Measurements from ENCODE around the gene ALPI. TPM values are rescaled to one million over a fixed set of nuclear protein-coding genes. Genes with fewer than 3 reads are reported as not detected.

Gene ALPI
- total RNA-seq, 2 experiments from 2014 or later, result not detected

GRCh38 chr2:232488721-232489300 is 32.9 kb downstream of the ALPI start:
- Mint-ChIP-seq H3K4me3 (peak overlapping the region; percentile 78), H3K9me3 (no peaks in the 10 kb centered on the region), H3K4me1 (ENCODE audit: low read depth) (peaks cover 17% of the 10 kb centered on the region), H3K36me3 (ENCODE audit: low read depth) (no peaks in the 10 kb centered on the region), H3K27me3 (peaks cover 56% of the 10 kb centered on the region), H3K27ac (no peak overlapping the region)
- ChIA-PET CTCF (no interaction called here), POLR2A (no interaction called here)
- Histone ChIP-seq H3K9me3 (ENCODE audit: control insufficient read depth in 1 of 2, insufficient read depth in 1 of 2, low read length in 2 of 2) (peaks cover 0 to 16% of the 10 kb centered on the region in 2 experiments), H3K27me3 (ENCODE audit: control insufficient read depth in 1 of 2, insufficient read depth in 2 of 2, low read length in 2 of 2) (peaks cover 29 to 40% of the 10 kb centered on the region in 2 experiments), H3K27ac (ENCODE audit: low read depth in 1 of 2, low read length in 2 of 2) (no peak overlapping the region), H3K4me1 (ENCODE audit: insufficient read depth, low read length) (peaks cover 8% of the 10 kb centered on the region), H3K4me3 (ENCODE audit: low read length) (no peak overlapping the region), H3K36me3 (ENCODE audit: insufficient read depth, low read length) (no peaks in the 10 kb centered on the region)
- intact Hi-C loops (cut with DNase I, micrococcal nuclease), result no loop called here
- ATAC-seq (ENCODE audit: poor library complexity) (no peak), DNase-seq (peak in 1 of 14 experiments; percentile 1)
- TF ChIP-seq, protein P1, sequence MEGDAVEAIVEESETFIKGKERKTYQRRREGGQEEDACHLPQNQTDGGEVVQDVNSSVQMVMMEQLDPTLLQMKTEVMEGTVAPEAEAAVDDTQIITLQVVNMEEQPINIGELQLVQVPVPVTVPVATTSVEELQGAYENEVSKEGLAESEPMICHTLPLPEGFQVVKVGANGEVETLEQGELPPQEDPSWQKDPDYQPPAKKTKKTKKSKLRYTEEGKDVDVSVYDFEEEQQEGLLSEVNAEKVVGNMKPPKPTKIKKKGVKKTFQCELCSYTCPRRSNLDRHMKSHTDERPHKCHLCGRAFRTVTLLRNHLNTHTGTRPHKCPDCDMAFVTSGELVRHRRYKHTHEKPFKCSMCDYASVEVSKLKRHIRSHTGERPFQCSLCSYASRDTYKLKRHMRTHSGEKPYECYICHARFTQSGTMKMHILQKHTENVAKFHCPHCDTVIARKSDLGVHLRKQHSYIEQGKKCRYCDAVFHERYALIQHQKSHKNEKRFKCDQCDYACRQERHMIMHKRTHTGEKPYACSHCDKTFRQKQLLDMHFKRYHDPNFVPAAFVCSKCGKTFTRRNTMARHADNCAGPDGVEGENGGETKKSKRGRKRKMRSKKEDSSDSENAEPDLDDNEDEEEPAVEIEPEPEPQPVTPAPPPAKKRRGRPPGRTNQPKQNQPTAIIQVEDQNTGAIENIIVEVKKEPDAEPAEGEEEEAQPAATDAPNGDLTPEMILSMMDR (IDR thresholded peaks at IDR 0.05), result no peak

DNA sequence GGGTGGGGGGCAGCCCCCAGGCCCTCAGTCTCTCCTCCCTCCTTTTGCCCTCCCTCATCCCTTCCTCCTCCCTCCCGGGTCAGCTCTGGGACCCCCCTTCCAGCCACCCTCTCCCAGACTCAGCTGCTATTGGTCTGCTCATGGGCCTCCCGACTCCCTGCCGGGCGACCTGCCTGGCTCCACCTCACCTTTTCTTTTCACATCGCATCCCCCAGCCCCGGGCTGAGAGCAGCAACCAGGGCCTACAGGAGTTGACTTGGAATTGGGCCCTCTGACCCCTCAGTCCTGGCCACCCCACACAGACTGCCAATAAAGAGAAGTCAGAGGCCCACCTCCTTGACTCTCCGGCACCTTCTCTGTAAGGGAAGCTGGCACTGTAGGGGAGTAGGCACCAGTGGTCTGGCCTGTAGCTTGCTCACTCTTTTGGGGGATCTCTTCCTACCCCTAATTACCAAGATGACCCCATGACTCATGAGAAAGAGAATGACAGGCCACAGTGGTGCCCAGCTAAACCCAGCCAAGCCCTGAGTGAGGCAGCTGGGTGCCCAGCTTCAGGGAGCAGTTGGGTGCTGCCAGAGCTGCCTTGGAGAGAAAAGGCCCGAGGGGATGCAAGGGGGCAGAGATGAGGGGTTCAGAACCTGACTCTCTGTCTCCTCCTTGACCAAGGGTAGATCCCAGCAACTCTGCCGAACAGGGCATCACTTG is 33.7 kb downstream of the ALPI start:
- Histone ChIP-seq H3K27me3 (ENCODE audit: control insufficient read depth in 1 of 2, insufficient read depth in 2 of 2, low read length in 2 of 2) (peaks cover 23 to 33% of the 10 kb centered on the region in 2 experiments), H3K36me3 (ENCODE audit: insufficient read depth, low read length) (no peaks in the 10 kb centered on the region), H3K4me1 (ENCODE audit: insufficient read depth, low read length) (peaks cover 8% of the 10 kb centered on the region), H3K27ac (ENCODE audit: low read depth in 1 of 2, low read length in 2 of 2) (no peak overlapping the region), H3K4me3 (ENCODE audit: low read length) (no peak overlapping the region), H3K9me3 (ENCODE audit: control insufficient read depth in 1 of 2, insufficient read depth in 1 of 2, low read length in 2 of 2) (peaks cover 0 to 13% of the 10 kb centered on the region in 2 experiments)
- H3K27me3 Mint-ChIP-seq, result peaks cover 48% of the 10 kb centered on the region
- ChIA-PET POLR2A (no interaction called here), CTCF (no interaction called here)
- no peaks in the 10 kb centered on the region for H3K9me3 Mint-ChIP-seq
- intact Hi-C loops (cut with DNase I, micrococcal nuclease), result no loop called here
- DNase-seq (peak in 1 of 14 experiments; percentile 0), ATAC-seq (ENCODE audit: poor library complexity) (no peak)
- no peak overlapping the region for H3K27ac Mint-ChIP-seq
- TF ChIP-seq, protein P1 (IDR thresholded peaks at IDR 0.05), result no peak
- H3K4me3 Mint-ChIP-seq, result no peak overlapping the region
- peaks cover 13% of the 10 kb centered on the region for H3K4me1 Mint-ChIP-seq (ENCODE audit: low read depth)
- H3K36me3 Mint-ChIP-seq (ENCODE audit: low read depth), result no peaks in the 10 kb centered on the region

GRCh38 chr2:232490221-232491138 is 34.5 kb downstream of the ALPI start:
- H3K27ac ChIP-seq (ENCODE audit: low read depth in 1 of 2, low read length in 2 of 2), result no peak overlapping the region
- no peaks in the 10 kb centered on the region for H3K36me3 ChIP-seq (ENCODE audit: insufficient read depth, low read length)
- intact Hi-C loops (cut with DNase I, micrococcal nuclease), result no loop called here
- ChIA-PET POLR2A (no interaction called here), CTCF (no interaction called here)
- Mint-ChIP-seq H3K4me1 (ENCODE audit: low read depth) (peaks cover 5% of the 10 kb centered on the region), H3K9me3 (no peaks in the 10 kb centered on the region), H3K27me3 (peaks cover 40% of the 10 kb centered on the region), H3K4me3 (no peak overlapping the region), H3K36me3 (ENCODE audit: low read depth) (no peaks in the 10 kb centered on the region), H3K27ac (no peak overlapping the region)
- H3K4me1 ChIP-seq (ENCODE audit: insufficient read depth, low read length), result peaks cover 5% of the 10 kb centered on the region
- no peak overlapping the region for H3K4me3 ChIP-seq (ENCODE audit: low read length)
- peaks cover 0 to 7% of the 10 kb centered on the region in 2 experiments for H3K9me3 ChIP-seq (ENCODE audit: control insufficient read depth in 1 of 2, insufficient read depth in 1 of 2, low read length in 2 of 2)
- H3K27me3 ChIP-seq (ENCODE audit: control insufficient read depth in 1 of 2, insufficient read depth in 2 of 2, low read length in 2 of 2), result peaks cover 17 to 24% of the 10 kb centered on the region in 2 experiments
- no peak for ATAC-seq (ENCODE audit: poor library complexity)
- DNase-seq, result peak in 1 of 14 experiments; percentile 4
- TF ChIP-seq, protein P1 (IDR thresholded peaks at IDR 0.05), result no peak

Data from CD4-positive, alpha-beta T cell (primary cell).